ENCODE measurements around the gene CBX3. TPM values are rescaled to one million over a fixed set of nuclear protein-coding genes. Genes with fewer than 3 reads are reported as not detected.

The CBX3 gene
- total RNA-seq, 2 experiments from 2014 or later = 252 to 364 TPM

DNA sequence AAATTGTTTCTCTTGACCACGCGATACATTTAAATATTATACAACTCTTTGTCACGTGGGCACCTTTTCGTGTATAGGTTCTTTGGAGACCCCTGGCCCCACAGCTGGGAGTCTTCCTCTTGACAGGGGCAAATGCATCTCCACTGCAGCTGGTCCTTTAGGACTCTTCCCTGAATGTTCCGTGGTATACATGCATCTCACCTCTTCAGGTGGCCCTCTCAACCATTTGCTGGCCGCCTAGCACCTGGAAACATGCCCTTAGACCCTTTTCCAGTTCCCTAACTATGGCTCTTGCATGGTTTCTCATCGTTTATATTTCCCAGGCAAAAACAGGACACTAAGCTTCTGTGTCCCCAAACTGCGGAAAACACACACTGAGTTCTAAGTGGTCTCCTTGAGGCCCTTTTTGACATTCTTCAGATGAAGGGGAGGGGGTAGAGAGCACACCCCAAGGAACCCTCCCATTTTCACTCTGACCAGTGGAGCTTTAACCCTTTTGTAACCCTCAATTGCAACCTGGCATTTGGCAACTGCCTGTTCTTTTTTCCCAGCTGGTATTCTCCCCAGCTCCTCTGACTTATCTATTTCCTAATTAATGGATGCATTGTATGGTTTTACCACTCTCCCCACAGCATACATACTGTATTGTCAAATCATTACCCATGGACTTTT is 21.6 kb upstream of the CBX3 start:
- no peak overlapping the region for H3K27ac ChIP-seq (ENCODE audit: low read depth, low read length, poor library complexity, severe bottlenecking)
- H3K4me3 ChIP-seq (ENCODE audit: low read depth, low read length, poor library complexity, severe bottlenecking) = no peak overlapping the region
- no peak for TF ChIP-seq EZH2phosphoT487 (IDR thresholded peaks at IDR 0.05; ENCODE audit: borderline replicate concordance, low read depth, low read length)
- TF ChIP-seq, protein P1, sequence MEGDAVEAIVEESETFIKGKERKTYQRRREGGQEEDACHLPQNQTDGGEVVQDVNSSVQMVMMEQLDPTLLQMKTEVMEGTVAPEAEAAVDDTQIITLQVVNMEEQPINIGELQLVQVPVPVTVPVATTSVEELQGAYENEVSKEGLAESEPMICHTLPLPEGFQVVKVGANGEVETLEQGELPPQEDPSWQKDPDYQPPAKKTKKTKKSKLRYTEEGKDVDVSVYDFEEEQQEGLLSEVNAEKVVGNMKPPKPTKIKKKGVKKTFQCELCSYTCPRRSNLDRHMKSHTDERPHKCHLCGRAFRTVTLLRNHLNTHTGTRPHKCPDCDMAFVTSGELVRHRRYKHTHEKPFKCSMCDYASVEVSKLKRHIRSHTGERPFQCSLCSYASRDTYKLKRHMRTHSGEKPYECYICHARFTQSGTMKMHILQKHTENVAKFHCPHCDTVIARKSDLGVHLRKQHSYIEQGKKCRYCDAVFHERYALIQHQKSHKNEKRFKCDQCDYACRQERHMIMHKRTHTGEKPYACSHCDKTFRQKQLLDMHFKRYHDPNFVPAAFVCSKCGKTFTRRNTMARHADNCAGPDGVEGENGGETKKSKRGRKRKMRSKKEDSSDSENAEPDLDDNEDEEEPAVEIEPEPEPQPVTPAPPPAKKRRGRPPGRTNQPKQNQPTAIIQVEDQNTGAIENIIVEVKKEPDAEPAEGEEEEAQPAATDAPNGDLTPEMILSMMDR (conservative IDR thresholded peaks at IDR 0.05; ENCODE audit: low read length) = no peak
- peaks cover 10% of the 10 kb centered on the region for H4K20me1 ChIP-seq (ENCODE audit: insufficient read depth, low read length)
- ChIA-PET CTCF (ENCODE audit: unreplicated experiment) (interaction anchor here (0.9 kb wide), 1 partner anchor 23 kb away, joined by 3 read pairs; no protein-coding TSS in a partner anchor), POLR2A (interaction anchor here (0.7 to 1.7 kb wide), 5 partner anchors 9 to 168 kb away, joined by 3 to 6 read pairs (median 3); no protein-coding TSS in a partner anchor)
- no peaks in the 10 kb centered on the region for H3K4me1 ChIP-seq (ENCODE audit: insufficient read depth, low read length, poor library complexity, severe bottlenecking)
- intact Hi-C loops (cut with micrococcal nuclease; ENCODE audit: unreplicated experiment) = loop anchor here (5.0 kb wide), 1 partner anchor 88 kb away; no protein-coding TSS in a partner anchor
- H3K79me2 ChIP-seq (ENCODE audit: insufficient read depth, low read depth, low read length) = no peaks in the 10 kb centered on the region
- no peak overlapping the region for H2AFZ ChIP-seq (ENCODE audit: low read length)
- BruUV-seq (replicated peaks) = no TSS peak
- DNase-seq (ENCODE audit: low spot score) = no peak
- H3K9me2 ChIP-seq (ENCODE audit: insufficient read depth, low read length) = no peaks in the 10 kb centered on the region
- no peaks in the 10 kb centered on the region for H3K9me3 ChIP-seq (ENCODE audit: low read length)
- no peak overlapping the region for H3K4me2 ChIP-seq (ENCODE audit: low read length)
- H3K36me3 ChIP-seq (ENCODE audit: insufficient read depth, low read length) = peaks cover 45% of the 10 kb centered on the region

DNA sequence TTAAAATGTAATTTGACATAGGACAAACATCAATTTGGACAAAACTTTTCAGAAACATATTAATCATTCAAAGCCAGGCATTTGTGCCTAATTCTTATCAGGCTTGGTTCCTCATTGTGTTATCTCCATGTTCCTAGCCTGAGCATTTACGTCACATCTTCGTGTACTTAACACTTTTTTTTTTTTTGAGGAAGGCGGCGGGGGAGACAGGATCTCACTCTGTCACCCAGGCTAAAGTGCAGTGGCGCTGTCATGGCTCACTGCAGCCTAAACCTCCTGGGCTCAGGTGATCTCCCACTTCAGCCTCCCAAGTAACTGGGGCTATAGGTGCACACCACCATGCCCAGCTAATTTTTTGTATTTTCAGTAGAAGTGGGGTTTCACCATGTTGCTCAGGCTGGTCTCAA is 20.8 kb upstream of the CBX3 start:
- no TSS peak for BruUV-seq (replicated peaks)

More for the DNA sequence above, 20.8 kb upstream of the CBX3 start:
- no peak overlapping the region for H2AFZ ChIP-seq (ENCODE audit: low read length)
- no peaks in the 10 kb centered on the region for H3K9me3 ChIP-seq (ENCODE audit: low read length)
- H4K20me1 ChIP-seq (ENCODE audit: insufficient read depth, low read length) = peaks cover 10% of the 10 kb centered on the region
- no peak overlapping the region for H3K4me2 ChIP-seq (ENCODE audit: low read length)
- no peak overlapping the region for H3K27ac ChIP-seq (ENCODE audit: low read depth, low read length, poor library complexity, severe bottlenecking)
- H3K4me1 ChIP-seq (ENCODE audit: insufficient read depth, low read length, poor library complexity, severe bottlenecking) = no peaks in the 10 kb centered on the region
- TF ChIP-seq, protein P1 (conservative IDR thresholded peaks at IDR 0.05; ENCODE audit: low read length) = no peak
- no peaks in the 10 kb centered on the region for H3K79me2 ChIP-seq (ENCODE audit: insufficient read depth, low read depth, low read length)
- H3K9me2 ChIP-seq (ENCODE audit: insufficient read depth, low read length) = no peaks in the 10 kb centered on the region
- DNase-seq (ENCODE audit: low spot score) = no peak
- POLR2A ChIA-PET = interaction anchor here (1.0 to 1.7 kb wide), 3 partner anchors 8 to 90 kb away, joined by 3 to 6 read pairs (median 6); no protein-coding TSS in a partner anchor
- intact Hi-C loops (cut with micrococcal nuclease; ENCODE audit: unreplicated experiment) = loop anchor here (5.0 kb wide), 1 partner anchor 88 kb away; no protein-coding TSS in a partner anchor
- no peak overlapping the region for H3K4me3 ChIP-seq (ENCODE audit: low read depth, low read length, poor library complexity, severe bottlenecking)
- CTCF ChIA-PET (ENCODE audit: unreplicated experiment) = interaction anchor here (0.9 kb wide), 1 partner anchor 24 kb away, joined by 3 read pairs; no protein-coding TSS in a partner anchor
- H3K36me3 ChIP-seq (ENCODE audit: insufficient read depth, low read length) = peaks cover 54% of the 10 kb centered on the region
